Ovary (tissue), 3 donors: Measurements from ENCODE around the gene ABCG2.

Experiments used
- CTCF ChIP-seq, 3 donors: fragments of 450-650 bp in 2 of 3; fragments of 200-600 bp in 1 of 3; IDR thresholded peaks; one replicate each; pipeline versions ENCODE4 v1.5.1 to v1.8.0; 2016 to 2022; ENCODE audit warnings: antibody characterized with exemption in 3 of 3, mild to moderate bottlenecking in 1 of 3
- EP300 ChIP-seq: sonication (generic); formaldehyde crosslinking; IDR thresholded peaks from one replicate; pipeline ENCODE4 v1.6.1; 2017; ENCODE audit warnings: antibody characterized with exemption
- POLR2A ChIP-seq: fragments of 450-650 bp; IDR thresholded peaks from one replicate; pipeline ENCODE4 v1.6.1; 2017; ENCODE audit warnings: antibody characterized with exemption, mild to moderate bottlenecking, moderate library complexity
- donor health status: DM: no; HTN: no; CAD: no.

GRCh38 chr4:88171206-88171605 lies 12.8 kb upstream of the ABCG2 start:
- TF ChIP-seq CTCF (IDR thresholded peaks at IDR 0.05), result no peak
- TF ChIP-seq POLR2A, result no peak
- no peak for TF ChIP-seq EP300
